Esophagus squamous epithelium (tissue), 4 donors: Measurements from ENCODE around the gene PPARA.

Experiments
- POLR2A ChIP-seq, 4 donors: fragments of 450-650 bp; IDR thresholded peaks; one replicate each; pipeline ENCODE4 v1.6.1; 2017; ENCODE audit warnings: antibody characterized with exemption in 4 of 4, mild to moderate bottlenecking in 4 of 4, moderate library complexity in 3 of 4
- TF ChIP-seq, protein P1 (sequence below), 6 experiments: fragments of 450-650 bp in 4 of 6; fragments of 200-600 bp in 2 of 6; sonication (generic) in 2 of 6; IDR thresholded peaks; one replicate each; pipeline ENCODE4 v1.5.1; 2016 to 2019; ENCODE audit warnings: antibody characterized with exemption in 6 of 6, mild to moderate bottlenecking in 4 of 6, moderate library complexity in 4 of 6

DNA sequence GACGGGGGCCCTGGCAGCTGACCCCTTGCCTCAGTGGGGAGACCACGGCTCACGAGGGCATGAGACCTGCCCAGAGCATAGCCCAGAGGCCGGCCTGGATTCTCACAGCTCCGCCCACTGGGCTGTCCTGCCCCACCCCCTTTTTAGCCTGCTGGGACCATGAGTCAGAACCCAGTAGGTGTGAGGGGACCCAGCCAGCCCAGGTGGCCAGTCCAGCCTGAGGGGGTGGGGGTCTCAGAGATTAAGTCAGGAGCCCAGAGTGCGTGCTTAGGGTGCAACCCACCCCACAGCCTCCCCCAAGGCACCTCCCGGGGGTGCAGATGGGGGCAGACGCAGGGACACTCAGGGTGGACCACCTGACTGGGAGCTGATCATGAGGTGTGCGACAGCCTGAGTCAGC lies 40.1 kb upstream of the PPARA start:
- TF ChIP-seq, protein P1, sequence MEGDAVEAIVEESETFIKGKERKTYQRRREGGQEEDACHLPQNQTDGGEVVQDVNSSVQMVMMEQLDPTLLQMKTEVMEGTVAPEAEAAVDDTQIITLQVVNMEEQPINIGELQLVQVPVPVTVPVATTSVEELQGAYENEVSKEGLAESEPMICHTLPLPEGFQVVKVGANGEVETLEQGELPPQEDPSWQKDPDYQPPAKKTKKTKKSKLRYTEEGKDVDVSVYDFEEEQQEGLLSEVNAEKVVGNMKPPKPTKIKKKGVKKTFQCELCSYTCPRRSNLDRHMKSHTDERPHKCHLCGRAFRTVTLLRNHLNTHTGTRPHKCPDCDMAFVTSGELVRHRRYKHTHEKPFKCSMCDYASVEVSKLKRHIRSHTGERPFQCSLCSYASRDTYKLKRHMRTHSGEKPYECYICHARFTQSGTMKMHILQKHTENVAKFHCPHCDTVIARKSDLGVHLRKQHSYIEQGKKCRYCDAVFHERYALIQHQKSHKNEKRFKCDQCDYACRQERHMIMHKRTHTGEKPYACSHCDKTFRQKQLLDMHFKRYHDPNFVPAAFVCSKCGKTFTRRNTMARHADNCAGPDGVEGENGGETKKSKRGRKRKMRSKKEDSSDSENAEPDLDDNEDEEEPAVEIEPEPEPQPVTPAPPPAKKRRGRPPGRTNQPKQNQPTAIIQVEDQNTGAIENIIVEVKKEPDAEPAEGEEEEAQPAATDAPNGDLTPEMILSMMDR (IDR thresholded peaks at IDR 0.05) = no peak
- TF ChIP-seq POLR2A (IDR thresholded peaks at IDR 0.05) = no peak
